Pulmonary artery endothelial cell (primary cell): Measurements from ENCODE around the gene HES7. TPM values are rescaled to one million over a fixed set of nuclear protein-coding genes. Genes with fewer than 3 reads are reported as not detected.
"Not testable (repeated sequence)": the region's sequence is repeated elsewhere in the genome, so short reads cannot be mapped to it uniquely, and the experiment has no call there.

Experiments
- DNase-seq: peaks from one replicate; pipeline ENCODE4 v3.0.0-alpha.2; 2011; ENCODE audit warnings: low read depth, low spot score
- total RNA-seq: library from RNA; depleted of rRNA; stranded (reverse); fragments of >200 nt; gene quantifications from 2 replicates; pipeline ENCODE4 v1.2.3, GENCODE V29; 2014

HES7 gene
- total RNA-seq, result 0.14 and 0.40 TPM in 2 replicates

DNA sequence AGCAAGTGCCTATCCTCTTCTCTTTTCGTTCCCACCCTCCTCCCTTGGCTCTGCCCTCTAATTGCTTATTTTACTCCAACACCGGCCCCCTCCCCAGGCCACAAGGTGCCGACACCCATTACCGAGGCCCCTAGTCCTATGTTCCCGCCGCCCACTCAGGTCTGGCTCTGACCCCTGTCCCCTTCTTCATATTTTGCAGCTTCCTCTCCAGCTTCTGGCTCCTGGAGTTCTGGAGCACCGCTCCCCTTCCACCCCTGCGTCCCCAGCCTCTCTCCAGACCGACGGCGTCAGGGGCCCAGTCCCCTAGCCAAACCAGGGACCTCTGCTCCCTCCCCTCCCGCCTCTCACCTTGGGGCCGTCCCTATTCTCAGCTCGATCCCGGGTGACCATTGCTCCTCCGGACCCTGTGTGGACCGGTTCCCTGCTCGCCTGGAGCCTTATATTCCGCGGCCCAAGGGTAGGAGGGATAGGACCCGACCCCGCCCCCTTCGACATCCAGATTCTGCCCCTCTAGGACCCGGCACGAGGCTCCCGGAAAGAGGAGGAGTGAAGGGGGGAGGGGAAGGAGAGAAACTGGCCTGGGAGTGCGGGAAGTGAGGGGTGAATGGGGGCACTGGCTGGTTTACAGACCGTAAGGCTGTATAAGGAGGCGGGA is at the start of gene HES7:
HES7 (minus strand) TSS at position 412 of the 655 bp plus-strand sequence; CDS start at position 390, 22 bp downstream.
- DNase-seq, result no peak

- DNase-seq, result peak; percentile 88
Observed at GRCh38 chr17:8173056-8173870, 49.4 kb upstream of the HES7 start.

DNA sequence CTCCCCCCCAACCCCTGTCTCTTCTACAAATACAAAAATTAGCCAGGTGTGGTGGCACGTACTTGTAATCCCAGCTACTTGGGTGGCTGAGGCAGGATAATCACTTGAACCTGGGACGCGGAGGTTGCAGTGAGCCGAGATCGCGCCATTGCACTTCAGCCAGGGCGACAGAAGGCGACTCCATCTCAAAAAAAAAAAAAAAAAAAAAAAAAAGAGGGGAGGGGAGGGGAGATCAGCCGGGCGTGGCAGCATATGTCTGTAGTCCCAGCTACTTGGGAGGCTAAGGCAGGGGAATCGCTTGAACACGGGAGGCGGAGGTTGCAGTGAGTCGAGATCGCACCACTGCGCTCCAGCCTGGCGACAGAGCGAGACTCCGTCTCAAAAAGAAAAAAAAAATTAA is 46.3 kb upstream of the HES7 start:
- not testable (repeated sequence) for DNase-seq

- no peak for DNase-seq
Observed at GRCh38 chr17:8167526-8167925, 43.6 kb upstream of the HES7 start.

- DNase-seq, result no peak
Observed at GRCh38 chr17:8166731-8167130, 42.8 kb upstream of the HES7 start.

GRCh38 chr17:8164815-8165131 is 40.9 kb upstream of the HES7 start:
- DNase-seq, result no peak

DNA sequence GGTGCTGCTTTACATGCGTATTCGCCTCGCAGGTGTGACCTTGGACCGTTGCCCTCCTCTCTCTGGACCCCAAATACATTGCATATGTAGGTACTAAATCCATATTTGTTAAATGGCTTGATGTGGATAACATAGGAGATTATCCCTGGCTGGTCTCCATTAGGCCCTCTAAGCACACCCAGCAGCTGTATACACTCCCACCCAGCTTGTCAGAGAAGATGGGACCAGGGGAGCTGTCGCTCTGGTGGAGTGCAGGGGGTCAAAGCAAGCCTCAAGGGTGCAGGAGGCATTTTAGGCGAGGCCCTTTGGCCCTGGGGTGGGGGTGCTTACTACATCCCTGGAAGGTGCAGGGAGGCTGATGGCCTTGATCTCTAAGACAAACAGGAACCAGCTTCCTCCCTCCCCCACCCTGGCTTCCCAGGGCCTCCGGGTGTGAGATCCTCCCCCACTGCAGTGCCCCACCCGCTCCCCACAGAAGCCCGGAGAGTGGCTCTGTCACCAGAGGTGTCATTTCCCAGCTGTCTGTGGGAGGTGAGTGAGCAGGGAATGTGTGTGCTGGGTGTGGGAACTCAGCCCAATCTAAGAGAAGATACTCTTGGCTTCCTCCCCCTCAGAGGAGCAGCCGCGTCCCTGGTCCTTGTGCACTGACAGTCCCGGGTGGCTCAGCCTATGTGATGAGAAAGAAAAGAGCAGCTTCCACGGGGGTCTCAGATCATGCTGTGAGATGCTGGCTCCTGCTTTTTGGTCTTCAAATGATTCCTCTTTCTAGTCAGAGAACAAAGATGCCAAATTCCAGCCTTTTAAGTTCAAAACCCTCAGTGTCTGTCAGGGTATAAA is 40.3 kb upstream of the HES7 start:
- DNase-seq, result no peak

GRCh38 chr17:8162997-8163977 is 39.4 kb upstream of the HES7 start:
- no peak for DNase-seq

GRCh38 chr17:8162233-8162996 is 38.5 kb upstream of the HES7 start, which contains the start of gene VAMP2:
Gene VAMP2, minus strand, starts transcription at chr17:8162948. Its CDS starts 69 bp downstream, at chr17:8162879.
- no peak for DNase-seq

- no peak for DNase-seq
Observed at GRCh38 chr17:8161289-8162232, 37.7 kb upstream of the HES7 start.

DNA sequence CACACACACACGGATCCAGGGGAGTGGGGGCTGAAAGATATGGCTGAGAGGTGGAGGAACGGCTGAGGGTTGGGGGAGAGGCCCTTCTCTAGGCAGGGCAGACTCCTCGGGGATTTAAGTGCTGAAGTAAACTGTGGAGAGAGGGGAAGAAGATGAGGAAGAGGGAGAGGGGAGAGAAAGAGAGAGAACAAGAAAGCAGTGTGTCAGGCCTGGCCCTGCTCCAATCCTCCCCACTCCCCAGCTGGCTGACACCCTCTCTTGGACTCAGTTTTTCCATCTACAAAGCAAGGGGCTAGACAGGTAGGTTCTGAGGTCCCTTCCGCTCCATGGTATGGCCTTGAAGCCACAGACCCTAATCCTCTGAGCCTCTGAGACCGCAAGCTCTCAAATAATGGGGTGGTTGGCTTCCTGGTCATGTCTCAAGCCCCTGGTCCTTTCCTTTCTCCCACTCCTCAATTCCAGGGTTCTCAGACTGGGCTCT is 36.9 kb upstream of the HES7 start:
- DNase-seq, result no peak

GRCh38 chr17:8160224-8160577 is 36.3 kb upstream of the HES7 start:
- no peak for DNase-seq

DNA sequence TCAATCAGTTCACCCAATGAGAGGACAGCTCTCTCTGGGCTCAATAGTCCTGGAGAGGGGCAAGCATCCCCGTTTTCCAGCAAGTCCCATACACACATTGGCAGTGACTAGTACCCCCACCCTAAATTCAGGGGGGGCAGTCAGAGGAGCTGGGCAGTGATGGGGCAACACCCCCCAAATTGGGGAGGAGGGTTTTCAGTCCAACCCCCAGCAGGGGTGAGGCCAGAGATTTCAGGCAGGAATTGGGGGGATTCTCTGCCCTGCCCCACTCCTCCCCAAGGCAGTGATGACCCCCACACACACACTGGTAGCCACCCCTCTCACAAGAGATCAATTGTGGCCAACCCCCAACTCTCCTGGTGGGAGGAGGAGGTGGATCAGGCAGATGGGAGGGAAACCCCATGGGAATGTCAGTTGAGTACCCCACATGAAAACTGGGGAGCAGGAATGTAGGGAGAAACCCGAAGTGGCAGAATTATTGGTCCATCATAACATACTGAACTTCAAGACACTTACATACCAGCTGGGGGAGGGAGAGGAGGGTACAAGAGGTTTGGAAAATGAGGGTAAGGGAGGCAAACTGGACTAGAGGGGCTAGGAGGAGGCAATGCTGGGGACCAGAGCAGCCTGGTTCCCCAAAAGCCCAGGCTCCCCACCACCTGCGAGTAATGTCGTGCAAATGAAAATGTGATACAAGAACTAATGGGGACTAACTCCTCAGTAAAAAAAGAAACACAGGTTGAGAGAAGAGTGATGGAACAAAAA is 35.7 kb upstream of the HES7 start:
- DNase-seq, result no peak

- DNase-seq, result no peak
Observed at GRCh38 chr17:8159032-8159400, 35.1 kb upstream of the HES7 start.

- no peak for DNase-seq
Observed at GRCh38 chr17:8158267-8159031, 34.5 kb upstream of the HES7 start.

GRCh38 chr17:8156246-8156992 is 32.5 kb upstream of the HES7 start:
- DNase-seq, result peak; percentile 100

- DNase-seq, result no peak
Observed at GRCh38 chr17:8155996-8156245, 32.0 kb upstream of the HES7 start.
